Neuronal stem cell (in vitro differentiated cells): ENCODE measurements around the gene EEPD1.
A peak's percentile ranks its signal among the peaks of the same experiment; 100 is the strongest.

ENCODE experiments used
- DNase-seq: peaks from one replicate; pipeline ENCODE4 v3.0.0-alpha.2; 2013; ENCODE audit warnings: low spot score
- H2AFZ ChIP-seq: one replicate; pipeline ENCODE4 v1.6.1; 2013; ENCODE audit warnings: mild to moderate bottlenecking, low read length, inconsistent platforms
- H2AK5ac ChIP-seq: 2 replicates; pipeline ENCODE4 v1.6.1; 2013; ENCODE audit warnings: low read depth, mild to moderate bottlenecking, inconsistent platforms, low read length, moderate library complexity, mixed read lengths
- H2BK120ac ChIP-seq: 2 replicates; pipeline ENCODE4 v1.6.1; 2013; ENCODE audit warnings: low read depth, mild to moderate bottlenecking, inconsistent platforms, low read length, moderate library complexity, mixed read lengths
- H2BK12ac ChIP-seq: one replicate; pipeline ENCODE4 v1.6.1; 2013; ENCODE audit warnings: low read length, inconsistent platforms
- H2BK15ac ChIP-seq: 2 replicates; pipeline ENCODE4 v1.6.1; 2013; ENCODE audit warnings: mild to moderate bottlenecking, low read length, inconsistent platforms, mixed read lengths
- H2BK5ac ChIP-seq: one replicate; pipeline ENCODE4 v1.6.1; 2013; ENCODE audit warnings: inconsistent platforms, mild to moderate bottlenecking, low read length, moderate library complexity
- H3K14ac ChIP-seq: one replicate; pipeline ENCODE4 v1.6.1; 2013; ENCODE audit warnings: low read length, inconsistent platforms
- H3K18ac ChIP-seq: 2 replicates; pipeline ENCODE4 v1.6.1; 2013; ENCODE audit warnings: low read length, inconsistent platforms
- H3K23ac ChIP-seq: 2 replicates; pipeline ENCODE4 v1.6.1; 2013; ENCODE audit warnings: low read depth, mild to moderate bottlenecking, mixed read lengths, low read length, inconsistent platforms; ENCODE audit not compliant: poor library complexity
- H3K27ac ChIP-seq: replicated peaks from 3 replicates; pipeline ENCODE4 v1.5.1; 2013; ENCODE audit warnings: low read length, inconsistent platforms
- H3K27me3 ChIP-seq, 3 experiments: 2 replicates each; pipeline ENCODE4 v1.6.1; 2013; ENCODE audit warnings: low read length in 3 of 3, mild to moderate bottlenecking in 2 of 3, inconsistent platforms in 1 of 3, low read depth in 1 of 3, mixed read lengths in 1 of 3, moderate library complexity in 1 of 3; ENCODE audit not compliant: control insufficient read depth in 3 of 3, insufficient read depth in 3 of 3
- H3K36me3 ChIP-seq, 2 donors: replicated peaks in 1 of 2; 2 replicates each; pipeline ENCODE4 v1.6.1; 2013; ENCODE audit warnings: low read length in 2 of 2; ENCODE audit not compliant: control insufficient read depth in 2 of 2, insufficient read depth in 2 of 2
- H3K4ac ChIP-seq: 2 replicates; pipeline ENCODE4 v1.6.1; 2013; ENCODE audit warnings: inconsistent platforms, mild to moderate bottlenecking, low read length, moderate library complexity
- H3K4me1 ChIP-seq, 2 donors: 1 replicate in 1 of 2; 2 replicates in 1 of 2; pipeline ENCODE4 v1.6.1; 2013; ENCODE audit warnings: low read length in 2 of 2, low read depth in 1 of 2; ENCODE audit not compliant: control insufficient read depth in 2 of 2, insufficient read depth in 1 of 2
- H3K4me2 ChIP-seq: one replicate; pipeline ENCODE4 v1.6.1; 2013; ENCODE audit warnings: mild to moderate bottlenecking, low read length, inconsistent platforms; ENCODE audit not compliant: insufficient read depth, poor library complexity, severe bottlenecking
- H3K4me3 ChIP-seq, 2 donors: 2 replicates each; pipeline ENCODE4 v1.5.1; 2013; ENCODE audit warnings: low read length in 2 of 2, mild to moderate bottlenecking in 2 of 2, inconsistent platforms in 1 of 2, moderate library complexity in 1 of 2
- H3K79me1 ChIP-seq: one replicate; pipeline ENCODE4 v1.6.1; 2013; ENCODE audit warnings: low read depth, mild to moderate bottlenecking, inconsistent platforms, low read length, moderate library complexity
- H3K9ac ChIP-seq: one replicate; pipeline ENCODE4 v1.6.1; 2013; ENCODE audit warnings: mild to moderate bottlenecking, low read depth, low read length, inconsistent platforms; ENCODE audit not compliant: poor library complexity
- H3K9me3 ChIP-seq, 2 donors: replicated peaks in 1 of 2; 2 replicates each; pipeline versions ENCODE3 to v1.6.1; 2013; ENCODE audit warnings: low read length in 2 of 2, mild to moderate bottlenecking in 2 of 2, inconsistent platforms in 1 of 2, low read depth in 1 of 2, mixed read lengths in 1 of 2, moderate library complexity in 1 of 2; ENCODE audit not compliant: control insufficient read depth in 2 of 2, insufficient read depth in 1 of 2
- H4K8ac ChIP-seq: one replicate; pipeline ENCODE4 v1.6.1; 2013; ENCODE audit warnings: low read depth, mild to moderate bottlenecking, inconsistent platforms, low read length, moderate library complexity
- H4K91ac ChIP-seq: one replicate; pipeline ENCODE4 v1.6.1; 2013; ENCODE audit warnings: low read length, low read depth, mild to moderate bottlenecking, inconsistent platforms; ENCODE audit not compliant: poor library complexity
- WGBS, 2 donors: extraction: QIAGEN DNeasy Blood & Tissue Kit; methylation state at CpG; one replicate each; pipeline ENCODE4 v1.1.7; 2013; ENCODE audit warnings: missing lambda C conversion rate in 2 of 2, mixed read lengths in 1 of 2; ENCODE audit not compliant: insufficient read length in 2 of 2, insufficient replicate concordance in 1 of 2; ENCODE audit errors: extremely low coverage in 2 of 2; 5-methylcytosine and 5-hydroxymethylcytosine counted together

EEPD1 gene

DNA sequence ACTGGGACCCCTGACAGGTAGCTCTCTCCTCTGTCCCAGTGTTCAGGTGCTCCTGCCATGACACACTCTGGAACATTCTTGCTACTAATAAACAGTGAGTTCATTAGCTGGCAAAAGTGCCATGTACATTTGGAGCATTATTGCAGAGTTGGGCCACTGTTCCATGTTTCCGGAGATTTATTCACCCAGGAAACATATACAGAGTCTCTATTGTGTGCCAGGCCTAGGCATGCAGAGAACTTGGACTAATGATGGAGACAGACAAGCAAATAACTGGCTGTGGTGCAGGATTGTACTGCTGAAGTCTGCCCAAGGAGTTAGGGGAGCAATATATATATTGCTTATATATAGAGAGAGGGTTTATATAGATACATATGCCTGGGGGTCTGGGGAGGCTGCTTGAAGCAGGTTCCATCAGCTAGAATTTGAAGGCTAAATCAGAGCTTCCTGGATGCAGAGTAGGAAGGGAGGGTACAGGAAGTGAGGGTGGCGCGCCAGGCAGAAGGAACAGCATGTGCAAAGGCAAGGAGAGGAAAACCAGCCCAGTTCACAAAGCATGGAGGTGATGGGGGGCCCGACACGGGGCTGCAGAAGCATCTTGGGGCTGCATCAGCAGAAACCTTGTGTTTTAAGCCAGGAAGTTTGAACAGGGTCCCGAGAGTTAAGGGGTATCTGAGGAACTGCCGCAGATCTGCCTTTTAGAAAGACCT, 22.7 kb upstream of the EEPD1 start:
- Histone ChIP-seq H3K27ac (no peak overlapping the region), H3K36me3 (no peaks in the 10 kb centered on the region), H3K4ac (no peak overlapping the region), H3K79me1 (no peaks in the 10 kb centered on the region), H3K4me1 (no peaks in the 10 kb centered on the region), H2BK5ac (no peak overlapping the region), H3K18ac (no peak overlapping the region), H3K9ac (no peak overlapping the region), H2AK5ac (no peak overlapping the region), H3K4me3 (no peak overlapping the region), H4K8ac (no peak overlapping the region), H4K91ac (no peak overlapping the region), H2AFZ (no peak overlapping the region), H3K23ac (no peak overlapping the region), H3K4me2 (no peak overlapping the region), H3K14ac (no peak overlapping the region), H3K9me3 (no peaks in the 10 kb centered on the region), H3K27me3 (no peaks in the 10 kb centered on the region), H2BK120ac (no peak overlapping the region), H2BK12ac (no peak overlapping the region), H2BK15ac (no peak overlapping the region)
- no peak for DNase-seq
- WGBS, 2 donors, result no CpG with 5 or more reads among the region's 7 CpGs

- no peak overlapping the region for H3K9ac ChIP-seq
- H2BK120ac ChIP-seq, result no peak overlapping the region
- no peak overlapping the region for H3K23ac ChIP-seq
- no peak for DNase-seq
- WGBS, 2 donors, result no CpG with 5 or more reads among the region's 4 CpGs
- no peak overlapping the region for H2BK15ac ChIP-seq
- H2AFZ ChIP-seq, result peak overlapping the region; percentile 13
- no peaks in the 10 kb centered on the region for H3K27me3 ChIP-seq
- H3K18ac ChIP-seq, result no peak overlapping the region
- H4K8ac ChIP-seq, result no peak overlapping the region
- H3K4ac ChIP-seq, result no peak overlapping the region
- no peak overlapping the region for H2BK12ac ChIP-seq
- no peaks in the 10 kb centered on the region for H3K36me3 ChIP-seq
- no peaks in the 10 kb centered on the region for H3K4me1 ChIP-seq
- H3K14ac ChIP-seq, result no peak overlapping the region
- no peaks in the 10 kb centered on the region for H3K79me1 ChIP-seq
- no peak overlapping the region for H2BK5ac ChIP-seq
- H3K9me3 ChIP-seq, result no peaks in the 10 kb centered on the region
- H3K27ac ChIP-seq, result no peak overlapping the region
- H3K4me2 ChIP-seq, result no peak overlapping the region
- no peak overlapping the region for H2AK5ac ChIP-seq
- no peak overlapping the region for H3K4me3 ChIP-seq
- H4K91ac ChIP-seq, result no peak overlapping the region
Observed at GRCh38 chr7:36131026-36131425, 22.0 kb upstream of the EEPD1 start.

DNA sequence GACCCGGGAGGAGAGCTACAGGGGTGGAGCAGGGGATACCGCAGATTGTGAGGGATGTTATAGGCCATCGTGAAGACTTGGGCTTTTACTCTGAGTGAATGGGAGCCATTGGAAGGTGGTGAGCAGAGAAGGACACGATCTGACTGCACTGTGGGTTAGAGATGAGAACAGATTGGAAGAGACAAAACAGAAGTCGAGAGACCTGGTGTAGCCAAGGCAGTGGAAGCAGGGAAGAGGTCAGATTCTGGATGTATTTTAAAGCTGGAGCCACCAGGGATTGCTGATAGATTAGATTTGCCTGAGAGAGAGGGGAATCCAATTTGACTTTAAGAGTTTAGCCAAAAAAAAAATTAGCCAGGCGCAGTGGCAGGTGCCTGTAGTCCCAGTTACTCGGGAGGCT, 21.6 kb upstream of the EEPD1 start:
- H2BK15ac ChIP-seq, result no peak overlapping the region
- H2BK12ac ChIP-seq, result no peak overlapping the region
- H3K14ac ChIP-seq, result no peak overlapping the region
- H4K8ac ChIP-seq, result no peak overlapping the region
- no peak overlapping the region for H3K23ac ChIP-seq
- H3K4me2 ChIP-seq, result no peak overlapping the region
- H3K79me1 ChIP-seq, result no peaks in the 10 kb centered on the region
- no peak overlapping the region for H3K4ac ChIP-seq
- no peaks in the 10 kb centered on the region for H3K27me3 ChIP-seq
- no peak overlapping the region for H4K91ac ChIP-seq
- no peaks in the 10 kb centered on the region for H3K4me1 ChIP-seq
- no peak overlapping the region for H2AK5ac ChIP-seq
- no peak overlapping the region for H3K18ac ChIP-seq
- no peaks in the 10 kb centered on the region for H3K36me3 ChIP-seq
- no CpG with 5 or more reads among the region's 7 CpGs for WGBS, 2 donors
- H2AFZ ChIP-seq, result peak overlapping the region; percentile 13
- no peak overlapping the region for H3K4me3 ChIP-seq
- H2BK120ac ChIP-seq, result no peak overlapping the region
- no peak for DNase-seq
- no peaks in the 10 kb centered on the region for H3K9me3 ChIP-seq
- H2BK5ac ChIP-seq, result no peak overlapping the region
- no peak overlapping the region for H3K9ac ChIP-seq
- no peak overlapping the region for H3K27ac ChIP-seq

DNA sequence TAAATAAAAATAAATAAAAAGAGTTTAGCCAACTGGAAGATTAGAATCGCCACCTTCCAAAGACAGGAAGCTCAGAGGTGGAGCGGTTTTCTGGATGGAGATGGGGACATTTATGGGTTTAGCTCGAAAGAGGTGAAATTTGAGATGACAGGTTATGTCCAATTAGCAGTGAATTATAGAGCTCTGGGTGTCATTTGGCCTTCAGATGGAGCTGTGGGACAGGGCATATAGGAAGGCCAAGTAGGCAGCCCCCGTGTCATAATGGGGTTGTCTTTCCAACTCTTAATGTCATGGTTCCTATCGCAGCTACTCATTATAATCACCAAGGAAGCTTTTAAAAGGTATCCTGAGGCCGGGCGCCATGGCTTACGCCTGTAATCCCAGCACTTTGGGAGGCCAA, 21.0 kb upstream of the EEPD1 start:
- Histone ChIP-seq H3K4me1 (no peaks in the 10 kb centered on the region), H3K4ac (no peak overlapping the region), H2BK12ac (no peak overlapping the region), H3K9ac (no peak overlapping the region), H3K14ac (no peak overlapping the region), H4K91ac (no peak overlapping the region), H3K18ac (no peak overlapping the region), H3K27ac (no peak overlapping the region), H2AFZ (no peak overlapping the region), H2BK120ac (no peak overlapping the region), H4K8ac (no peak overlapping the region), H3K79me1 (no peaks in the 10 kb centered on the region), H3K27me3 (no peaks in the 10 kb centered on the region), H3K9me3 (no peaks in the 10 kb centered on the region), H3K36me3 (no peaks in the 10 kb centered on the region), H3K4me3 (no peak overlapping the region), H2AK5ac (no peak overlapping the region), H2BK5ac (no peak overlapping the region), H3K4me2 (no peak overlapping the region), H3K23ac (no peak overlapping the region), H2BK15ac (no peak overlapping the region)
- no peak for DNase-seq
- WGBS, 2 donors, result no CpG with 5 or more reads among the region's 8 CpGs
